RWPE2 (cell line): ENCODE data around the gene MYLIP.

Experiments used
- ATAC-seq: fragments of 200-7000 bp; cut with Tn5 transposase; 3 replicates; pipeline ENCODE4 v1.9.1; 2021; ENCODE audit warnings: low read depth
- DNase-seq: peaks from one replicate; pipeline ENCODE4 v3.0.0-alpha.2; 2020; ENCODE audit warnings: low spot score
- H3K27ac ChIP-seq: fragments of 450-650 bp; 2 replicates; pipeline ENCODE4 v1.5.1; 2017; ENCODE audit warnings: mild to moderate bottlenecking; ENCODE audit not compliant: poor library complexity, severe bottlenecking
- H3K27me3 ChIP-seq: fragments of 250-450 bp; sonication (Bioruptor Pico); 2 replicates; pipeline ENCODE4 v1.5.1; 2021; ENCODE audit warnings: mild to moderate bottlenecking, moderate library complexity; ENCODE audit not compliant: insufficient read depth, poor library complexity, severe bottlenecking
- H3K36me3 ChIP-seq: fragments of 250-450 bp; sonication (Bioruptor Pico); 2 replicates; pipeline ENCODE4 v1.5.1; 2020; ENCODE audit warnings: low read depth, mild to moderate bottlenecking, moderate library complexity
- H3K4me1 ChIP-seq: fragments of 250-450 bp; sonication (Bioruptor Pico); 2 replicates; pipeline ENCODE4 v1.5.1; 2021; ENCODE audit warnings: mild to moderate bottlenecking, moderate library complexity; ENCODE audit not compliant: insufficient read depth, poor library complexity, severe bottlenecking
- H3K4me3 ChIP-seq: fragments of 250-450 bp; sonication (Bioruptor Pico); 2 replicates; pipeline ENCODE4 v1.5.1; 2021; ENCODE audit warnings: mild to moderate bottlenecking, moderate library complexity; ENCODE audit not compliant: severe bottlenecking
- H3K9me3 ChIP-seq: fragments of 250-450 bp; sonication (Bioruptor Pico); 2 replicates; pipeline ENCODE4 v1.5.1; 2021; ENCODE audit warnings: mild to moderate bottlenecking, moderate library complexity; ENCODE audit not compliant: severe bottlenecking
- CTCF ChIP-seq: fragments of 450-650 bp; IDR thresholded peaks from one replicate; pipeline ENCODE4 v1.5.1; 2017; ENCODE audit warnings: mild to moderate bottlenecking, moderate library complexity; ENCODE audit not compliant: poor library complexity, severe bottlenecking

Gene MYLIP

GRCh38 chr6:16090920-16091319, 38.0 kb upstream of the MYLIP start:
- DNase-seq: no peak
- TF ChIP-seq CTCF: no peak
- H3K27ac ChIP-seq: no peak overlapping the region
- H3K36me3 ChIP-seq: no peaks in the 10 kb centered on the region
- no peak overlapping the region for H3K4me3 ChIP-seq
- no peaks in the 10 kb centered on the region for H3K9me3 ChIP-seq
- peaks cover 3% of the 10 kb centered on the region for H3K27me3 ChIP-seq
- no peaks in the 10 kb centered on the region for H3K4me1 ChIP-seq
- no peak for ATAC-seq

- no peaks in the 10 kb centered on the region for H3K4me1 ChIP-seq
- H3K9me3 ChIP-seq: no peaks in the 10 kb centered on the region
- no peaks in the 10 kb centered on the region for H3K36me3 ChIP-seq
- no peak overlapping the region for H3K27ac ChIP-seq
- H3K27me3 ChIP-seq: peaks cover 3% of the 10 kb centered on the region
- H3K4me3 ChIP-seq: no peak overlapping the region
- DNase-seq (no peak), ATAC-seq (no peak)
- TF ChIP-seq CTCF: no peak
Observed at GRCh38 chr6:16092140-16092539, 36.7 kb upstream of the MYLIP start.

GRCh38 chr6:16092990-16093389, 35.9 kb upstream of the MYLIP start:
- no peak for ATAC-seq
- H3K9me3 ChIP-seq: no peaks in the 10 kb centered on the region
- H3K27ac ChIP-seq: no peak overlapping the region
- no peak for DNase-seq
- H3K27me3 ChIP-seq: peaks cover 3% of the 10 kb centered on the region
- no peak overlapping the region for H3K4me3 ChIP-seq
- H3K4me1 ChIP-seq: no peaks in the 10 kb centered on the region
- TF ChIP-seq CTCF: no peak
- no peaks in the 10 kb centered on the region for H3K36me3 ChIP-seq

GRCh38 chr6:16095180-16095579, 33.7 kb upstream of the MYLIP start:
- DNase-seq: no peak
- no peak overlapping the region for H3K4me3 ChIP-seq
- peaks cover 3% of the 10 kb centered on the region for H3K27me3 ChIP-seq
- no peak for ATAC-seq
- no peaks in the 10 kb centered on the region for H3K36me3 ChIP-seq
- no peaks in the 10 kb centered on the region for H3K4me1 ChIP-seq
- H3K27ac ChIP-seq: no peak overlapping the region
- H3K9me3 ChIP-seq: no peaks in the 10 kb centered on the region
- no peak for TF ChIP-seq CTCF

- H3K27ac ChIP-seq: no peak overlapping the region
- no peak for ATAC-seq
- no peaks in the 10 kb centered on the region for H3K9me3 ChIP-seq
Observed at GRCh38 chr6:16097382-16098171, 31.3 kb upstream of the MYLIP start.

More at GRCh38 chr6:16097382-16098171, 31.3 kb upstream of the MYLIP start:
- DNase-seq: no peak
- no peaks in the 10 kb centered on the region for H3K4me1 ChIP-seq
- peaks cover 3% of the 10 kb centered on the region for H3K27me3 ChIP-seq
- H3K4me3 ChIP-seq: no peak overlapping the region
- H3K36me3 ChIP-seq: no peaks in the 10 kb centered on the region
- TF ChIP-seq CTCF: no peak
